Dendritic cell treated with granulocyte-macrophage colony-stimulating factor and Interleukin-4, amounts not matched to agents 40 ng/mL and 50 ng/mL, for 4 days (primary cell): ENCODE data around the gene ABHD6.

Source experiments
- H3K27ac Mint-ChIP-seq: one replicate; pipeline ENCODE4 v1.8.0; 2022; ENCODE audit warnings: mild to moderate bottlenecking, mixed read lengths
- H3K27me3 Mint-ChIP-seq: one replicate; pipeline ENCODE4 v1.8.0; 2022; ENCODE audit warnings: mild to moderate bottlenecking, mixed read lengths
- H3K36me3 Mint-ChIP-seq: one replicate; pipeline ENCODE4 v1.8.0; 2022; ENCODE audit warnings: low read depth, mixed read lengths
- H3K4me1 Mint-ChIP-seq: one replicate; pipeline ENCODE4 v1.8.0; 2022; ENCODE audit warnings: low read depth, mixed read lengths
- H3K4me3 Mint-ChIP-seq: one replicate; pipeline ENCODE4 v1.8.0; 2022; ENCODE audit warnings: mild to moderate bottlenecking, moderate library complexity, mixed read lengths
- H3K9me3 Mint-ChIP-seq: one replicate; pipeline ENCODE4 v1.8.0; 2022; ENCODE audit warnings: mixed read lengths
- intact Hi-C: fragments of 100-400 bp; cut with micrococcal nuclease; formaldehyde crosslinking; loops from one replicate; pipeline ENCODE4 v1.15.0; 2022

ABHD6 gene, protein sequence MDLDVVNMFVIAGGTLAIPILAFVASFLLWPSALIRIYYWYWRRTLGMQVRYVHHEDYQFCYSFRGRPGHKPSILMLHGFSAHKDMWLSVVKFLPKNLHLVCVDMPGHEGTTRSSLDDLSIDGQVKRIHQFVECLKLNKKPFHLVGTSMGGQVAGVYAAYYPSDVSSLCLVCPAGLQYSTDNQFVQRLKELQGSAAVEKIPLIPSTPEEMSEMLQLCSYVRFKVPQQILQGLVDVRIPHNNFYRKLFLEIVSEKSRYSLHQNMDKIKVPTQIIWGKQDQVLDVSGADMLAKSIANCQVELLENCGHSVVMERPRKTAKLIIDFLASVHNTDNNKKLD

GRCh38 chr3:58237238-58237940, at the start of gene ABHD6:
ABHD6 (plus strand) TSS chr3:58237792; CDS start chr3:58256587, 18,795 bp downstream.
- no peaks in the 10 kb centered on the region for H3K9me3 Mint-ChIP-seq
- intact Hi-C loops: loop anchor here (5.0 kb wide), 1 partner anchor 50 kb away; no protein-coding TSS in a partner anchor
- peak within 1 kb of the TSS; percentile 78 for H3K27ac Mint-ChIP-seq
- H3K4me3 Mint-ChIP-seq: peak within 1 kb of the TSS; percentile 95
- H3K36me3 Mint-ChIP-seq: peaks cover 10% of the 10 kb centered on the region
- peaks cover 53% of the 10 kb centered on the region for H3K4me1 Mint-ChIP-seq
- peaks cover 11% of the 10 kb centered on the region for H3K27me3 Mint-ChIP-seq

- H3K9me3 Mint-ChIP-seq: no peaks in the 10 kb centered on the region
- intact Hi-C loops: loop anchor here (5.0 kb wide), 1 partner anchor 49 kb away; the partner anchor contains the start of gene ABHD6
- no peaks in the 10 kb centered on the region for H3K27me3 Mint-ChIP-seq
- H3K27ac Mint-ChIP-seq: peak overlapping the region; percentile 67
- no peak overlapping the region for H3K4me3 Mint-ChIP-seq
- H3K36me3 Mint-ChIP-seq: peaks cover 19% of the 10 kb centered on the region
- peaks cover 50% of the 10 kb centered on the region for H3K4me1 Mint-ChIP-seq
Observed at GRCh38 chr3:58188173-58188564, 49.4 kb upstream of the ABHD6 start.

GRCh38 chr3:58188921-58189451, 48.6 kb upstream of the ABHD6 start:
- intact Hi-C loops: loop anchor here (5.0 kb wide), 1 partner anchor 48 kb away; the partner anchor contains the start of gene ABHD6
- H3K36me3 Mint-ChIP-seq: peaks cover 26% of the 10 kb centered on the region
- H3K4me3 Mint-ChIP-seq: no peak overlapping the region
- peak overlapping the region; percentile 67 for H3K27ac Mint-ChIP-seq
- H3K9me3 Mint-ChIP-seq: no peaks in the 10 kb centered on the region
- no peaks in the 10 kb centered on the region for H3K27me3 Mint-ChIP-seq
- peaks cover 45% of the 10 kb centered on the region for H3K4me1 Mint-ChIP-seq

GRCh38 chr3:58189691-58190090, 47.9 kb upstream of the ABHD6 start:
- H3K27ac Mint-ChIP-seq: peak overlapping the region; percentile 25
- no peaks in the 10 kb centered on the region for H3K27me3 Mint-ChIP-seq
- H3K36me3 Mint-ChIP-seq: peaks cover 26% of the 10 kb centered on the region
- intact Hi-C loops: loop anchor here (5.0 kb wide), 1 partner anchor 48 kb away; the partner anchor contains the start of gene ABHD6
- peaks cover 45% of the 10 kb centered on the region for H3K4me1 Mint-ChIP-seq
- H3K4me3 Mint-ChIP-seq: no peak overlapping the region
- H3K9me3 Mint-ChIP-seq: no peaks in the 10 kb centered on the region

- Mint-ChIP-seq H3K27me3 (no peaks in the 10 kb centered on the region), H3K4me1 (peaks cover 45% of the 10 kb centered on the region), H3K4me3 (no peak overlapping the region), H3K36me3 (peaks cover 26% of the 10 kb centered on the region), H3K27ac (peak overlapping the region; percentile 25), H3K9me3 (no peaks in the 10 kb centered on the region)
- intact Hi-C loops: no loop called here
Observed at GRCh38 chr3:58190291-58190690, 47.3 kb upstream of the ABHD6 start.

DNA sequence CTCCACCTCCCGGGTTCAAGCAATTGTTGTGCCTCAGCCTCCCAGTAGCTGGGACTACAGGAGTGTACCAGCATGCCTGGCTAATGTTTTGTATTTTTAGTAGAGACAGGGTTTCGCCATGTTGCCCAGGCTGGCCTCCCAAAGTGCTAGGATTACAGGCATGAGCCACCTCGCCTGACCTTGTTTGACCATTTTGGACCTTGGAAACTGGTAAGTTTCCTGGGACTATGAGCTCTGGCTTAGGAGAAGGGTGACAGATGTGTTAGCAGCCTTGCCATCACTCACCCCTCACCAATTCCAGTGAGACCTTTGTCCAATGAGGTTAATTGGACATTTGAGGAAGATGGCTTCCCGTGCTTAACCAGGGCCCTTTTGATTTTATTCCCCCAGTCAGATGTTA, 46.7 kb upstream of the ABHD6 start:
- Mint-ChIP-seq H3K4me3 (no peak overlapping the region), H3K27ac (no peak overlapping the region), H3K4me1 (peaks cover 47% of the 10 kb centered on the region), H3K9me3 (no peaks in the 10 kb centered on the region), H3K36me3 (peaks cover 26% of the 10 kb centered on the region), H3K27me3 (no peaks in the 10 kb centered on the region)
- intact Hi-C loops: no loop called here

DNA sequence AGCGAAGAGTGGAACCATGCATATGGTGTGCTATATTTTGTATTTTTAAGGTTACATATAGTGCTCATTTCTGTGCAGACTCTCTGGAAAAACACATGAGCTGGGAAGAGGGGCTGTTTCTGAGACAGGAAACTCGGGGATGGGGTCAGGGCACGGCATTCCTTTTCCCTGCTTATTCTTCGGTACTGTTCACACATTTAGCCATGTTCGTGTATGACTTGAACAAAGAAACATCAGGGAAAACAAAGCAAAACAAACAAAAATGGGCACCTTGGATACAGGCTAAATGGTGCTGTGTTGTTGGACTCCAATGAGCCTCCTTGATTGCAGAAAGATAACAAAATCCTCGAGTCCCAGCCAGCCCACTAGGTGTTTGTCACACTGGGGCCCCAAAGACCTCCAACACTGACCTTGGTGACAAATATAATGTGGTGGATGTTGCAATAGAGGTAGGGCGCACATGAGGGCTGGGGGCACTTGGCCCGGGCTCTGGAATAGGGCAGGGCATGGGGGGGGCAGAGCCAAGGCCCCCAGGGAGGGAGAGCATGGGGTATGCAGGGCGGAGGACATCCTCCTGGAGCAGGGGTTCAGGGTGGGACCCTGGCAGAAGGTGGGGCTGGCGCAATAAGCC, 46.1 kb upstream of the ABHD6 start:
- peaks cover 26% of the 10 kb centered on the region for H3K36me3 Mint-ChIP-seq
- H3K4me3 Mint-ChIP-seq: no peak overlapping the region
- peaks cover 52% of the 10 kb centered on the region for H3K4me1 Mint-ChIP-seq
- no peak overlapping the region for H3K27ac Mint-ChIP-seq
- no peaks in the 10 kb centered on the region for H3K9me3 Mint-ChIP-seq
- no peaks in the 10 kb centered on the region for H3K27me3 Mint-ChIP-seq
- intact Hi-C loops: no loop called here

GRCh38 chr3:58192069-58192468, 45.5 kb upstream of the ABHD6 start:
- intact Hi-C loops: no loop called here
- Mint-ChIP-seq H3K4me3 (no peak overlapping the region), H3K27ac (peak overlapping the region; percentile 41), H3K36me3 (peaks cover 26% of the 10 kb centered on the region), H3K4me1 (peaks cover 58% of the 10 kb centered on the region), H3K9me3 (no peaks in the 10 kb centered on the region), H3K27me3 (no peaks in the 10 kb centered on the region)

GRCh38 chr3:58193682-58194407, 43.7 kb upstream of the ABHD6 start:
- Mint-ChIP-seq H3K4me3 (no peak overlapping the region), H3K36me3 (peaks cover 42% of the 10 kb centered on the region), H3K27ac (no peak overlapping the region), H3K9me3 (no peaks in the 10 kb centered on the region), H3K4me1 (peaks cover 68% of the 10 kb centered on the region), H3K27me3 (no peaks in the 10 kb centered on the region)
- intact Hi-C loops: no loop called here

DNA sequence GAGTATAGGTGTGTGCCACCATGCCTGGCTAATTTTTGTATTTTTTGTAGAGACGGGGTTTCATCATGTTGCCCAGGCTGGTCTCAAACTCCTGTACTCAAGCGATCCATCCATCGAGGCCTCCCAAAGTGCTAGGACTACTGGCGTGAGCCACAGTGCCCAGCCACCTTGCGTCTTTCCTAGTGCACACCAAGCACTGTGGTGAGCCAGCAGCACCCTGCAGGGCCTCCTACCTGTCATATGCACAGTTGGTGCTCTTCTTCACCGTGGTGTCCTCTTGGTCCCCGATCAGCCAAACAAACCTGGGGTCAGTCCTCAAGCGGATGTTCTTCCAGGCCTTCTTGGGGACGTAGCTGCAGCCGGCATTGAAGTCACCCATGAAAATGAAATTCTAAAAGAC, 40.0 kb upstream of the ABHD6 start:
- peaks cover 38% of the 10 kb centered on the region for H3K36me3 Mint-ChIP-seq
- intact Hi-C loops: no loop called here
- peaks cover 5% of the 10 kb centered on the region for H3K27me3 Mint-ChIP-seq
- H3K4me1 Mint-ChIP-seq: peaks cover 61% of the 10 kb centered on the region
- peak overlapping the region; percentile 68 for H3K27ac Mint-ChIP-seq
- H3K9me3 Mint-ChIP-seq: peaks cover 6% of the 10 kb centered on the region
- no peak overlapping the region for H3K4me3 Mint-ChIP-seq

DNA sequence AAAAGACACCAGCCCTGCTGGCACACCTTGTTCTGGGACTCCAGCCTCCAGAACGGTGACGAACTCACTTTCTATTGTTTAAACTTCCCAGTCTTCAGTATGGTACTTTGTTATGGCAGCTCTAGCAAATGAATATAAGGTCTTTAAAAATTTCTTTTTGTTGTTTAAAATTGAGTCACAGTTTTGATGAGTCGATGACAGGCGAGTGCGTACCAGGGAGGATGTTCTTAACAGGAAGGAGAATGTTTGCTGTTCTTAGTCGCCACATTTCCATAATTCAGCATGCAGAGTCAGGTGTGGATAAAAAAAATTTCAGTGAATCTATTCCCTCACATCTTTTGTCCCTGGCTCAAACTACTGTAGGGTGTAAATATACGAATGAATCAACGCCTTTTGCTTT, 39.2 kb upstream of the ABHD6 start:
- intact Hi-C loops: no loop called here
- peaks cover 65% of the 10 kb centered on the region for H3K4me1 Mint-ChIP-seq
- peaks cover 38% of the 10 kb centered on the region for H3K36me3 Mint-ChIP-seq
- H3K9me3 Mint-ChIP-seq: peaks cover 6% of the 10 kb centered on the region
- no peak overlapping the region for H3K4me3 Mint-ChIP-seq
- peak overlapping the region; percentile 68 for H3K27ac Mint-ChIP-seq
- peaks cover 5% of the 10 kb centered on the region for H3K27me3 Mint-ChIP-seq

DNA sequence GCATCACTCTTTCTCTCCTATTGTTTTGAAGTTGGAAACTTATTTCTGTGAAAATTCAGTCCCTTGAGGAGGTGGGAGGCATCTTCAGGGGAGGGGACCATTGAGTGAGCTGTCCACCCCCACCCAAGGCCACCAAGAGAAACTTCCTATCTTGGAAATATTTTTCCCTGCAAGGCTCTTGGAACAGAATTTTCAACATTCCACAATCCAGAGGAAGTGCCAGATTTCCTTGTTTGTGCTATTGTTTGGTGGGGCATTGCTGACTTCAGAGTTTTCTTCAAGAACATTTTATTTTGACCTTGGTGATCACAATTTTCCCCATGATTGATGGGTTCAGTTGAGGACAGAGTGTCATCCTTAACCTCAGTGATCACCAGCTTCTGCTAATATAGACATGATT, 38.8 kb upstream of the ABHD6 start:
- H3K36me3 Mint-ChIP-seq: peaks cover 36% of the 10 kb centered on the region
- H3K27ac Mint-ChIP-seq: peak overlapping the region; percentile 68
- H3K27me3 Mint-ChIP-seq: peaks cover 5% of the 10 kb centered on the region
- H3K9me3 Mint-ChIP-seq: peaks cover 6% of the 10 kb centered on the region
- intact Hi-C loops: no loop called here
- peaks cover 69% of the 10 kb centered on the region for H3K4me1 Mint-ChIP-seq
- H3K4me3 Mint-ChIP-seq: no peak overlapping the region

DNA sequence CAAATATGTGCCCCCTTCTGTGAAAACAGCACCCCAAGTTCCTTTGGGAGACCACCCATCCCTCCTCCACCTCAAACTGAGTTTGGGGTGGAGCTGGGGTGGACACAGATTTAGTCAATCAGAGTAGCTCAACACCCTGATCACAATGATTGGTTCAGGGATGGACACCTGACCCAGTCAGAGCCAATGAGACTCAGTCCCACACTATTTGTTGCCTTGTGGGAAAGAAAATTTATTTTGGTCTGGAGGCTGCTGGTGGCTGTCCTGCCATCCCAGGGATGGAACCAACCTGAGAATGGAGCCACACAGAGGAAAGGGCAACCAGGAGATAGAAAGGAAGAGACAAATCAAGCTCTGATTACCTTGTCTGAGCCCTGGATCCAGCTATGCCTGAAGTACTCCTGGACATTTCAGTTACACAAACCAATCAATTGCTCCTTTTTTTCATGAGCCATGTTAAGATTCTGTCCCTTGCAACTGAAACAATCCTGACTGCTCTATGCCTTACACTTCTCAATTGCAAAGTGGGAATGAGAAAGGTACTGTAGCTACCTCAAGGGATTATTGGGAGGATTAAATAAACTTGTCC, 37.4 kb upstream of the ABHD6 start:
- Mint-ChIP-seq H3K36me3 (peaks cover 39% of the 10 kb centered on the region), H3K27me3 (peaks cover 5% of the 10 kb centered on the region), H3K9me3 (peaks cover 6% of the 10 kb centered on the region), H3K4me1 (peaks cover 84% of the 10 kb centered on the region), H3K27ac (no peak overlapping the region), H3K4me3 (no peak overlapping the region)
- intact Hi-C loops: loop anchor here (2.0 kb wide), 1 partner anchor 17 kb away; no protein-coding TSS in a partner anchor
